Measurements from ENCODE around the gene UCK2. TPM values are rescaled to one million over a fixed set of nuclear protein-coding genes. Genes with fewer than 3 reads are reported as not detected.

Gene UCK2
- total and polyA plus RNA-seq, 9 of the 15 experiments (the other 6 are each of a cell fraction or from before 2014, with no cell fraction given) = 71.6 to 145 (median 95.8) TPM

- 0 out of 2 replicates have a peak, but pooled peaks have one; percentile 17 for TF ChIP-seq ARID3A (IDR thresholded peaks at IDR 0.05; ENCODE audit: borderline replicate concordance, low read depth, low read length)
- TF ChIP-seq HDAC1 (IDR thresholded peaks at IDR 0.05) = peak; percentile 22 to 55; a peak in 2 of 4 replicates
- peak; percentile 63; the same call in 1 of the 2 replicates for TF ChIP-seq ZBTB5 (IDR thresholded peaks at IDR 0.05)
- 0 out of 2 replicates have a peak, but pooled peaks have one; percentile 46 for TF ChIP-seq CXXC5 (CRISPR knock-in tag; IDR thresholded peaks at IDR 0.05)
- peak; percentile 22 for TF ChIP-seq HMGN3 (IDR thresholded peaks at IDR 0.05; ENCODE audit: borderline replicate concordance, extremely low read depth, insufficient read length, low read depth, low read length)
- TF ChIP-seq BRF2 (IDR thresholded peaks at IDR 0.05; ENCODE audit: borderline replicate concordance, insufficient read depth, insufficient read length) = no peak
- TF ChIP-seq ZNF347 (CRISPR knock-in tag; IDR thresholded peaks at IDR 0.05; ENCODE audit: low read depth) = no peak
- TF ChIP-seq HNRNPH1 (optimal IDR thresholded peaks at IDR 0.05; ENCODE audit: low read depth, low read length) = no peak
- TF ChIP-seq LEF1 (IDR thresholded peaks at IDR 0.05) = peak; percentile 70
- no peak for TF ChIP-seq XRCC5 (IDR thresholded peaks at IDR 0.05; ENCODE audit: low read depth, low read length)
- TF ChIP-seq ZNF280A (IDR thresholded peaks at IDR 0.05; ENCODE audit: low read depth, partially characterized antibody) = no peak
- TF ChIP-seq GTF2E2 (tag; IDR thresholded peaks at IDR 0.05) = no peak
- peak in 1 of 2 experiments; percentile 58; a peak in 1 of 4 replicates for TF ChIP-seq TBL1XR1 (IDR thresholded peaks at IDR 0.05; ENCODE audit: low read length in 2 of 2)
- TF ChIP-seq SREBF1 (IDR thresholded peaks at IDR 0.05; ENCODE audit: borderline replicate concordance, low read depth, low read length) = no peak
- TF ChIP-seq HMG20A (CRISPR knock-in tag; conservative IDR thresholded peaks at IDR 0.05) = no peak
- peak; percentile 83 for TF ChIP-seq ADNP (tag; IDR thresholded peaks at IDR 0.05)
- no peak for TF ChIP-seq MXI1 (IDR thresholded peaks at IDR 0.05; ENCODE audit: low read depth, low read length)
- no peak for TF ChIP-seq HDAC8 (tag; IDR thresholded peaks at IDR 0.05)
- TF ChIP-seq RBBP5 (IDR thresholded peaks at IDR 0.05; ENCODE audit: borderline replicate concordance, insufficient read depth, low read length, poor library complexity, severe bottlenecking) = peak; percentile 42
Measured at GRCh38 chr1:165816826-165817497, 10.5 kb upstream of the UCK2 start (continued).

All from K562 (cell line).